HG02852 (cell line): ENCODE measurements around the gene STMN3.
"Not testable (repeated sequence)": the region's sequence is repeated elsewhere in the genome, so short reads cannot be mapped to it uniquely, and the experiment has no call there.

Experiments
- ATAC-seq: cut with Tn5 transposase; IDR thresholded peaks from one replicate; pipeline ENCODE4 v1.9.1; 2021; ENCODE audit warnings: mild to moderate bottlenecking, moderate library complexity; ENCODE audit not compliant: unreplicated experiment

STMN3 gene

DNA sequence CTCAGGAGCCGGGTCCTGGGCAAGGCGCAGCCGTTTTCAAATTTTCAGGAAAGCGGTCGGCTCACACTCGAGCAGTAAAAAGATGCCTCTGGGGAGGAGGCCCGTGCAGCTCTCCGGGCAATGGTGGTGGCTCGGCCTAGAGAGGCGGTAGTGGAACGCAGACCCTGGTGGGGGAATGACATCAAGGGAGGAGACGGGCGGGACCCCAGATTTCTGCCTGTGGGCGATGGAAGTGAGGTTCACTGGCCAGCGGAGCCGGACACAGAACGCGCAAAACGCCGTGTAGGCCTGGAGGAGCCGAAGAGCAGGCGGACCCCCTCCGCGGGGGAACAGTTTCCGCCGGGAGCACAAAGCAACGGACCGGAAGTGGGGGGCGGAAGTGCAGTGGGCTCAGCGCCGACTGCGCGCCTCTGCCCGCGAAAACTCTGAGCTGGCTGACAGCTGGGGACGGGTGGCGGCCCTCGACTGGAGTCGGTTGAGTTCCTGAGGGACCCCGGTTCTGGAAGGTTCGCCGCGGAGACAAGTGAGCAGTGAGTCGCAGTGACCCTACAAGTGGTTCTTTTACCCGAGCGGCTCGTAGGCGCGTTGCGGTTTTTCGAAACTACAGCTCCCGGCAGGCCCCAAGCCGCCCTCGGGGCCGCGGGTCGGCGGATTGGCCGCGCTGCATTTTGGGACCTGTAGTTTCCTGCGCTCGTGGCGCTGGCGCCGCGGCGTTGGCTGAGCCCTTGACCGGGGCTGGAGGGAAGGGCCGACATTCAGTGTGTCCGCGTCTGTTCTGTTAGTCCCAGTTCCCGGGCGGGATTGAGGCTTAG, 4.9 kb upstream of the STMN3 start, which contains the start of gene RTEL1:
Gene RTEL1, plus strand, starts transcription at position 376 of the 812 bp plus-strand sequence. CDS start 1,091 bp downstream, outside the sequence.
- peak; percentile 79 for ATAC-seq

DNA sequence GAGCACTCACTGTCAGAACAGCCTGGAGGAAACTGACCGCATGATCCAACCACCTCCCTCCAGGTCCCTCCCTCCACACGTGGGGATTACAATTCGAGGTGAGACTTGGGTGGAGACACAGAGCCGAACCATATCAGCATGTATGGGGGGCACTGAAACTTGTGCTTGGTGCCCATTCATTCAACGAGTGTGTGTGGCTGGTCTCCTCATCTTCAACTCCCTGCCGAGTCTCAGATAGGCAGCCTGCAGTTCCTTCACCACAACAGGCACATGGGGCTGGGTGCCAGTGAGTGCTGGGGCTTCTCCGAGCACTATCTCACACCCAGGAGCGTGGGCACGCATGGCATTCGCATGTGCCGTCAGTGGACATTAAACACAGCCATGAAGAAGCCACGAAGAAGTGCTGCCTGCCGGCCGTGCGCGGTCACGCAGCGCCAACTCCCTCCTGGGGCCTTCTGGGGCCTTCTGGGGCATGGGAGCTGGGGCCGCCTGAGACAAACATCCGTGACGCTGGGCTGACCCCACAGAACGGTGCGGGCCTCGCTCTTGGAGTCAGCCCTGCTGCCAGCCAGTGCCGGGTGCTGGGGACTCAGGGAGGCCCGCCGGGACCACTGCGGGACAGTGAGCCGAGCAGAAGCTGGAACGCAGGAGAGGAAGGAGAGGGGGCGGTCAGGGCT, 4.2 kb upstream of the STMN3 start:
- no peak for ATAC-seq

DNA sequence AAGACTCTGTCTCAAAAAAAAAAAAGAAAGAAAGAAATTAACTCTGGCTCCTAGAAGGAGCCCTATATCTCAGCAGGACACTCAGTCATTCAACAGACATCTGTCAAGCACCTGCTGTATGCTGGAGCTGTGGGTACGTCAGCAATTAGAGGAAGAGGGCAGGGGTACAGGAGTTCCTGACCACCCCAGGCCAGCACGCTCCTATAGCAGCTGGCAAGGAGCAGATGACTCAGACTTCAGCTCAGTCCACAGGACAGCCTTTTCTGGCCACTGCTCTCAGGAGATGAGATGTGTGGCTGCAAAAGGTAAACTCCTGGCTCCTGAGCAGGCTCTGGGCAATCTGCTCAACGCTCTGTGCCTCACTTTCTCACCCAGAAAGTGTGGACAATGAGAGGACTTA, 3.2 kb upstream of the STMN3 start:
- ATAC-seq, result no peak

DNA sequence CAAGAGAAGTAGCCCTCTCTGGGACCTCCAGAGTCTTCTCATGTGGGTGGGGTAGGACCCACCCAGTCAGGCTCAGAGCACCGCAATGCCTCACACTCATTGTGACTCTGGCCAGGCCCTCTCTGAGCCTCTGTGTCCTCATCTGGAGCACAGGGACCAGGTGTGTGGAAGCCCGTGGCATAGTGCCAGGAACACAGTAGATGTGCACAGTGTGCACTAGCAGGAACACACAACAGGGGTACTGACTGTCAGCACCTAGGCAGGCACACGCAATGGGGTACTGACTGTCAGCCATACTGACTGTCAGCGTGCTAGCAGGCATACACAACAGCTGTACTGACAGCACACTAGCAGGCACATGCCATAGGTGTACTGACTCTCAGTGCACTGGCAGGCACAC, 2.0 kb upstream of the STMN3 start:
- no peak for ATAC-seq

DNA sequence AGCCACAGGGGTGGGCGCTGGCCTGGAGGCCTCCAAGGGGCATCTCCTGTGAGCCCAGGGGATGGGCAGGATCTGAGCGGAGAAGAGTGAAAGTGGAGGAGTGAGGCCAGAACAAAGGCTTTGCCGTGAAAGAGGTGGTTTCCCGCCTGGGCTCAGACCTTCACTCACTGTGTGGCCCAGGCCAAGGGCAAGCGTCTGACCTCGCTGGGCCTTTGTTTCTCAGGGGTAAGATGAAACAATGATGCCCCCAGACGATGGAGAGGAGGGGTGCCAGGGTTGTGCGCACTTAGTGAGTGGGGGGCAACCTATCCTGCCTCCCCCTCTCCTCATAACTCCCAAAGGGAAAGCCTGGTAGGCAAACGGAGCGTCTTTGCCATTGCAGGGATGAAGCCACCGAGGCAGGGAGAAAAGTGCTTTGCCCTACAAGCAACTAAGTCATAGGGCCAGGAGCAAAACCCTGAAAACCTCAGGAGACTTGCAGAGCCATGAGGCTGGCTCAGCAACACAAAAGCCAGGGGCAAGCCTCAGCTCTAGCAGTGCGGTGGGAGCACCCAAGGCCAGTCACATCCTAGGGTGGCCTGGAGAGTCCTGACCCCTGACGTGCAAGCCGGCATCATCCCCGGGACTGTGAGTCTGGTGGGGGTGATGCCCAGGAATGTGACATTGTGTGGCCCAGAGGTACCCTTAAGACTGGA, 897 bp upstream of the STMN3 start:
- no peak for ATAC-seq

DNA sequence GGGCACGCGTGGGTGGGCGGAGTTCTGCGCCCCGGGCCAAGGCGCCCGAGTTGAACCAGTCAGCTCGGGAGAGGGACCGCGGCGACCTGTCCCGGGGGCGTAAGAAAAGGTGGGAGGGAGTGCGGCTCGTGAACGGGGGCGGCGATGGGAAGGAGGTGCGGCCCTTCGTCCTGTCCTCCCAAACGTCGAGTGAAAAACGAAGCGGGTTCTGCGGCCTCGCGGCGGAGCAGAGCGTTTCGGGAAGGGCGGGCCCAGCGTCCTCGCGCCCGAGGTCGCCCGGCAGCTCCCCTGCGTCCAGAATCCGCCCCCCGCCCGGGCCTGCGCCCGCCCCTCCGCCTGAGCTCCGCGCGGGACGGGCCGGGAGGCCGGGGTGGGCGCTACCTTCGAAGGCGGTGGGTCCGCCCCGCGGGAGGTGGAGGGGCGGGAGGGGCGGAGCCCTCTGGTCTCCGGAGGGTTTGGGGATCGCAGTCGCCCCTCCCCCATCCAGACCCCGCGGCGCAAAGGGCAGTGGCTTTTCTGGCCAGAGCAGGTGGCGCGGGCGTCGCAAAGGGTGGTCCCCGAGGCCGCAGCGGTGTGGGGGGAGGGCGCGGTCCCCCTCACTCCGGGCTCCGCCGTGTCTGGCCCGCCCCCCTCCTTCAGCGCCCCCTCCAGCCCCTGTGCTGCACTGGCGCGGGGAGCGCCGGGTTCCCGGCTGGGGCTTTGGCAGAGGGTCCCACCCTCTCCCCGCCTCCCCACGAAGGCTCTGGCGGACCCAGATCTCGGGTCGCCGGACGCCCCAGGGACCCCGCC, 838 bp downstream of the STMN3 start:
- no peak for ATAC-seq

DNA sequence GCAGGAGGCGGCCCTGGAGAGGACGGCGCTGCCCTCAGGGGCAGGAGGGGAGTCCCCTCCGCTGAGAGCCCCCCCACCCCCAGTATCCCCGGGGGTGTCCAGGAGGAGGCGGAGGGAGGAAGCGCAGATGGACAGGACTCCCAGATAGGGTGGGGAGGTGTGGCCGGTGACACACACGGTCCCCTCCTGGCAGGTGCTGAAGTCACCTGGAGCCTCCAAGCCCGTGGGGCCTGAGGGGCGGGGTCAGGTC, 1.4 kb downstream of the STMN3 start:
- ATAC-seq, result no peak

DNA sequence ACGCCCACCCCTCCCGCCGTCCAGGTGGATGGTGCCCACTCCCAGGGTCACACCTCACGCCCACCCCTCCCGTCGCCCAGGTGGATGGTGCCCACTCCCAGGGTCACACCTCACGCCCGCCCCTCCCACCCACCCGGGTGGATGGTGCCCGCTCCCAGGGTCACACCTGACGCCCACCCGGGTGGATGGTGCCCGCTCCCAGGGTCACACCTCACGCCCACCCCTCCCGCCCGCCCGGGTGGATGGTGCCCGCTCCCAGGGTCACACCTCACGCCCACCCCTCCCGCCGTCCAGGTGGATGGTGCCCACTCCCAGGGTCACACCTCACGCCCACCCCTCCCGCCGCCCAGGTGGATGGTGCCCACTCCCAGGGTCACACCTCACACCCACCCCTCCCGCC, 2.7 kb downstream of the STMN3 start:
- not testable (repeated sequence) for ATAC-seq

DNA sequence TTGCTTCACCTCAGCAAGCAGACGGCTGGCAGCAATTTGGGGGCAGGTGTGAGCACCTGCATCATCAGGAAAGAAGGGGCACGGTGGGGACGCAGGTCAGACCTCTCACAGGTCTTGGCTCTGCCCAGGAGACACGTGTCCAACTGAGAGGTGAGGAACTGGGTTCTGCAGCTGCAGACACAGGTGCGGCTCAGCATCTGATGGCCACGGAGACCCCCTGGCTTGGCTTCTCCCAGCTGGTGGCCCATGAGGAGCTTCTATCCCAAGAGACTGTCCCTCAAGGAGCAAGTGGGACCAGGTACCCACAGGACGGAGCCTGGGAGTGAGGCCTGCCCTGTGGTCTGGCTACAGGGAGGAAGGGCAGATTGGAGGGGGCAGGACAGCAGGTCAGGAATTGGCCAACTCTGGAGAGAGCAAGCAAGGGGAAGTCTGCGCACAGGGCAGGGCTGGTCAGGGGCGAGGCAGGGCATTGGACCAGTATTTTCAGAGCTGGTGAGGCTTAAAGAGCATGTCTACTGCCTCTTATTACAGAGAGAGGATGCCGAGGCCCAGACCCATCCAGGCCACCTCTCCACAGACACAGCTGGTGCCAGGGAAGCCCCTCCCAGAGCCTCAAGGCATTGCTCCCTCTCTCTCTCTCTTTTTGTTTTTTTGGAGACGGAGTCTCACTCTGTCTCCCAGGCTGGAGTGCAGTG, 4.2 kb downstream of the STMN3 start:
- no peak for ATAC-seq

DNA sequence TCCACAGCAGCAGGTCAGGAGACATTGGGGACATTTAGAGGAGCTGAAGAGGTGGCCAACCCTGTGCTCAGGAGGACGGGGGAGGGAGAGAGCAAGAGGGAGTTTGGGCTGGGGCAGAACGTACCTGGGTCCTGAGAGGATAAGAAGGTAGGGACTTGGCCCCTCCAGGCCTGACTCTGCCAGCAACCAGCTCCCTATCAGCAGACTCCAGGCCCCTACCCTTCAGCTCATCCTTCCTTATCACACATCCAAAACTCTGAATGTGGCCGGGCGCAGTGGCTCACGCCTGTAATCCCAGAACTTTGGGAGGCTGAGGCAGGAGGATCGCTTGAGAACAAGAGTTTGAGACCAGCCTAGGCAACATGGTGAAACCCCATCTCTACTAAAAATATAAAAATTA, 5.0 kb downstream of the STMN3 start:
- ATAC-seq, result no peak

DNA sequence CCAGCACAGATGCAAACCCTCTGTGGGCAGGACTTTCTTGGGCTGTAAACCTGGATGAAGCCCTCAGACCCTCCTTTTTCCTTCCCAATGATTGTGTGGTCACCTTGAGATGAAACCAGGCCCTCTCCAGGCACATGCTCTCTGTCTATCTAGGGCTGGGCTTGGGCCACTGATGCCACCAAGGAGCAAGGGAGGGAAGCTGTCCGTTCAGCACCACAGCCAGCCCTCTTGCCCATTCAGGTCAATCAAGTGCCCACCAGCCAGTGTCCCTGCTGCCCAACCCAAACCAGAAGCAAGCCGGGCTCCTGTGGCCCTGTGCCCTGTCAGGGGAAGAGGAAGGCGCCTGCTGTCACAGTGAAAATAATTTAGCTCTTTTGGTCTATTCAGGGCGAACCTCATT, 8.0 kb downstream of the STMN3 start:
- no peak for ATAC-seq

DNA sequence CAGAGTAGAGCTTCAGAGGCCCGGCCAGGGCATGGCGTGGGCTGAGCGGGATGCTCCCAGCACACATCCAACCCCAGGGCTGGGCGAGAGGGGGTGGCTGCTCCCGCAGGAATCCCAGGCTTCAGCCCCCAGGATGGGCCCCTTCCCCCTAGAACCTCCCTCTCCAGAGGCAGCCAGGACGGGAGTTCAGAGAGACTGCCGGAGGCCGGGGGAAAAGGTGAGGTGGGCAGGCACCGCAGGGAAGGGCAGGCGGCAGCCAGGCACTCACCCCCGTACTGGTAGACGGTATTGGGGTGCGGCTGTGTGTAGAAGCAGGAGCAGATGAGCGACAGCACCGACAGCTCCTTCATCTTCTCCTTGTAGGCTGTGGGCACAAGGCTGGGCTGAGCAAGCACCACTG, 9.3 kb downstream of the STMN3 start:
- no peak for ATAC-seq

DNA sequence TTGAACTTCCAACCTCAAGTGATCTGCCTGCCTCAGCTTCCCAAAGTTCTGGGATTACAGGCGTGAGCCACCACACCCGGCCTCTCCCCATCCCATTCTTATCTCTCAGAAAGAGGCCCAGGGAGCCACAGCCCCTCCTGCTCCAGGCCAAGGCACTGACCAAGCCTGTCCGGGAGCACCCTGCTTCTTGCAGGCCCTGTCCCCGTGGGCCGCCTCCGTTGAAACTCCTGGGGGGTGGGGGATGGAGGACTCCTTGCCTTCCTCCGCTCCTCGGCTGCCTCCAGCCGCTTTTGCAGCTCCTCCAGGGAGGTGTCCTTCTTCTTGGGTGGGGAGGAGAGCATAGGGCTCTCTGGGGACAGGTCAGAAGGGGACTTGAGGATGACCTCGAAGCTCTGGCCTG, 9.7 kb downstream of the STMN3 start:
- no peak for ATAC-seq

DNA sequence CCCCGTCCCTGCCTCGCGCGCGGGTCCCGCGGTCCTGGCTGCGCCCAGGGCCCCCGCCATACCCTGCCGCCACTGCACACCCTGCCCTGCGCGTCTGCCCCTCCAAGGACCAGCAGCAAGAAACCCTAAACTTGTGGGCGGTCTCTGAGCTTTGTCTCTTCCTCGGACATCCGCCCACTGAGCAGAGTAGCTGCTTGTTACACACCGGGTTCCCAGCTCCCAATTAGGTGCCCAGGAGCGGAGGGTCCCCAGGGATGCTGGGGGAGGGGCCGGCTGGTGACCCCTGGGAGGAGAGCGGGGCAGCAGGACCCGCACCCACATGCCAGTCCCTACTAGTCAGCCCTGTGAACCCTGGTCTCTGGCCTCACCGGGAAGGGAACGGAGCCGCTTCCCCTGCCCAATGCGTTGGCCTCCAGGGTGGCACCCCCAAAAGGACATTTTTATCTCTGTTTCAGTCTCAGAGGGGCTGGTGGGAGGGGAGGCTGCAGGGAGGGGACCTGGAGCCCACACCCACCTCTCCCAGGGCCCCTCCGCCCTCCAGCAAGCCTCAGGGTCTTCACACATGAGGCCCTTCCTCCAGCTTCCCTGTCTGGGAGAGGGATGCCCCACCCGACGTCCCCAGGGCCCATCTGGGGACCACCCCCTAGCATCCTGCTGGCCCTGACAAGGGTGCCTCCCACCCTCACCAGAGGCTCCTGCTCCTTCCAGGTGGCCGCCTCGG, 10.5 kb downstream of the STMN3 start:
- ATAC-seq, result peak; percentile 2

DNA sequence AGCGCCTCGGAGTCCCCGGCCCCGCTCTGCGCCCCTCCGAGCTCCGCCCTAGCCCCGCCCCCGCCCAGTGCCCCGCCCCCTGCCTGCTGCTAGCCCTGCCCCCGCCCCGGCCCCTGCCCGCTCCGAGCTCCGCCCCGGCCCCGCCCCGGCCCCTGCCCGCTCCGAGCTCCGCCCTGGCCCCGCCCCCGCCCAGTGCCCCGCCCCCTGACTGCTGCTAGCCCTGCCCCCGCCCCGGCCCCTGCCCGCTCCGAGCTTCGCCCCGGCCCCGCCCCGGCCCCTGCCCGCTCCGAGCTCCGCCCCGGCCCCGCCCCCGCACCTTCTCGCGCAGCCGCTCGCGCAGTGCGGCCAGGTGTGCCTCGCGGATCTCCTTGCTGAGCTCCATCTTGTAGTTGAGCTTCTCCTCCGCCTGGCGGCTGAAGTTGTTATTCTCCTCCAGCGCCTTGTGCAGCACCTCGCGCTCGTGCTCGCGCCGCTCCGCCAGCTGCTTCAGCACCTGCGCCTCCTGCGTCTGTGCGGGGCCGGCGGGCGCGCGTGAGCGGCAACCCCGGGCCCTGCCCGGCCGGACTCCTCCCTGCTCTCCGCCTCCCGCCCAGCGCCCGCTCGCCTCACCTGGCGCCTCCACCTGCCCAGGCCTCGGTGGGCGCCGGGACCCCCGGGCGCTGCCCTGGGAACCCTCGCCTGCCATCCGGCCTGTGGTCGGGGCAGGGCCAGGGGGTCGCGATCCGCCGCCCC, 11.3 kb downstream of the STMN3 start:
- peak; percentile 75 for ATAC-seq

DNA sequence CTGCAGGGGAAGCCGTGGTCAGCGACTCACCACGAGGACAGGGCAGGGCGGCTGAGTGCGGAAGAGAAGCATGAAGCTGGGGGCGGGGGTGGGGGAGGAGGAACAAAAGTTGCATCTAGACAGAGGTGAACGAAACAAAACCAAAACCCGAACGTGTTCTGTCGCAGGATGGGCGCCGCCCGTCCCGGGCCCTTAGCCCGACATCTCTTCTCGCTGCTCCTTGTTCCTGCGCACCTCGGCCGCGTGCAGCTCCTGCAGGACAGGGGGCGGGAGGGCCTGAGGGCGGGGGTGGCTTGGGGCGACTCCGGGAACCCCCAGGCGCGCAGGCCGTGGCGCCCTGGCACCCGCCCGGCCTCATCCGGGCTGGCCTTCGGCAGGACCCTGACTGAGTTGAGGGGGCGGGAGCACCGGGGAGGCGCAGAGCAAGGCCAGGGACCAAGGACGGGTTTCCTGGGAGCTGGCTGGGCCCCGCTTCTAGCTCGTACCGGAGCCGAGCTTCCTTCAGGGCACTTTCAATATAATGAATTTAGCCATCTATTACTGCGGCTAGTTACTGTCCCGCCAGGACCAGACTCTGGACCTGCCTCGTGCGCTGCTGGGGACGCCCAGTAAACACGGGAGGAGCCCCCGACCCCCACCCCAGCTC, 12.0 kb downstream of the STMN3 start:
- peak; percentile 23 for ATAC-seq

DNA sequence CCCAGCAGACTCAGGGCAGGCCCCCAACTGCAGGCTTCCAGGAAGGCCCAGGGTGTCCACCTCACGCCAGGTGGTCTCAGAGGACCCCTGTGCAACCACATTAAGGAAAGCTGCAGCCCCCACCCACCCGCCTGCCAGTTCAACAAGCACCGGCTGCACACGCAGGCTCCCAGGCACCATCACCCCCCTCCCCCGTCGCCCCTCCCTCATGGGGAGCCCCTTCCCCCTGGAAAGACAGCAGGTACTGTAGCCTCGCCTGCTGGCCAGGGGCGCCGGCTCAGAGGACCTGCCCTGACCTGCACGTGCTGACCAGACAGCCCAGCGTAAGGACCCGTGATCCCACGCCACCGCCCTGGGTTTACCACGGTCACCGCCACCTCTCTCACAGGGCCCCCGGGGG, 12.5 kb downstream of the STMN3 start:
- not testable (repeated sequence) for ATAC-seq

DNA sequence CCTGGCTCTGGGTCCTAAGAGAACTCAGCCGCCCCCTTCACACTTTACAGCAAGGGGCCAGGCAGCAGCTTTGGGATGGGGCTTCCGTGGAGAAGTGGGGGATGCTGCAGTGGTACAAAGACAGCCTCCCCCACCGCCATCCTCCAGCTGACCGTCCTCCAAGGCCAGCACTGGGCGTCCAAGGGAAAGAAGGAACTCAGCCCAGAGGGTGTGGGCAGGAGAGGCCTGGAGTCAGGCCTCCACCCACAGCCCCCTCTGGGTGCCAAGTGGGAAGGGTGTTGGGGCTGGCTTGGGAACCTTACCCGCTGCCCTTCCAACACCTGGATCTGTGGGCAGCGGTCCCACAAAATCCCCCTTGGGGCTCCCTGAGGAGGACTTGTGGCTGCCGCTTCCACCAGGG, 13.1 kb downstream of the STMN3 start:
- no peak for ATAC-seq
